HFFc6 (cell line): Measurements from ENCODE around the gene USB1. TPM values are rescaled to one million over a fixed set of nuclear protein-coding genes. Genes with fewer than 3 reads are reported as not detected.

Source experiments
- DNase-seq: peaks from one replicate; pipeline ENCODE4 v3.0.0-alpha.2; 2018
- H3K27ac Mint-ChIP-seq: 2 replicates; pipeline ENCODE4 v1.8.0; 2020; ENCODE audit warnings: mild to moderate bottlenecking, mixed read lengths
- H3K27me3 Mint-ChIP-seq: 2 replicates; pipeline ENCODE4 v1.8.0; 2021; ENCODE audit warnings: mild to moderate bottlenecking, moderate library complexity, mixed read lengths; ENCODE audit not compliant: insufficient read depth
- H3K36me3 Mint-ChIP-seq: 2 replicates; pipeline ENCODE4 v1.8.0; 2021; ENCODE audit warnings: low read depth, mixed read lengths
- H3K4me1 Mint-ChIP-seq: 2 replicates; pipeline ENCODE4 v1.8.0; 2020; ENCODE audit warnings: low read depth, mixed read lengths
- H3K4me3 Mint-ChIP-seq: 2 replicates; pipeline ENCODE4 v1.8.0; 2020; ENCODE audit warnings: mild to moderate bottlenecking, moderate library complexity, mixed read lengths
- H3K9me3 Mint-ChIP-seq: 2 replicates; pipeline ENCODE4 v1.8.0; 2020; ENCODE audit warnings: mild to moderate bottlenecking, mixed read lengths
- CTCF ChIP-seq: fragments of 200-600 bp; sonication (generic); IDR thresholded peaks from 2 replicates; pipeline ENCODE4 v1.5.0; 2021; ENCODE audit warnings: antibody characterized with exemption, mild to moderate bottlenecking
- total RNA-seq, 6 experiments: library from RNA; stranded (reverse); fragmentation: NEBNext Ultra II Directional; extraction: Animal tissue kit (Norgen Biotek cat#: 25700); gene quantifications; 2 replicates in 1 of 6; 3 replicates in 5 of 6; pipeline ENCODE4 v1.2.3, GENCODE V29; 2021

Gene USB1
- total RNA-seq, 6 experiments from 2014 or later: 62.9 to 88.3 (median 76.3) TPM

- no peaks in the 10 kb centered on the region for H3K9me3 Mint-ChIP-seq
- H3K27ac Mint-ChIP-seq: peak overlapping the region; percentile 33; the same call in 1 of the 2 replicates
- peak overlapping the region; percentile 60 for H3K4me3 Mint-ChIP-seq
- peak; percentile 67 for DNase-seq
- peaks cover 5% of the 10 kb centered on the region for H3K27me3 Mint-ChIP-seq
- no peak for TF ChIP-seq CTCF
- no peaks in the 10 kb centered on the region for H3K36me3 Mint-ChIP-seq
- H3K4me1 Mint-ChIP-seq: peaks cover 24% of the 10 kb centered on the region
These were observed 20.7 kb downstream of the USB1 start for GRCh38 chr16:58021661-58022551.

- Mint-ChIP-seq H3K27ac (peak overlapping the region; percentile 23; the same call in 1 of the 2 replicates), H3K4me1 (peaks cover 24% of the 10 kb centered on the region), H3K27me3 (peaks cover 5% of the 10 kb centered on the region), H3K36me3 (no peaks in the 10 kb centered on the region), H3K4me3 (peak overlapping the region; percentile 60), H3K9me3 (no peaks in the 10 kb centered on the region)
- TF ChIP-seq CTCF: no peak
- peak; percentile 62 for DNase-seq
These were observed 21.6 kb downstream of the USB1 start for GRCh38 chr16:58022601-58023371.

GRCh38 chr16:58024486-58025350 lies 23.5 kb downstream of the USB1 start:
- Mint-ChIP-seq H3K4me1 (peaks cover 24% of the 10 kb centered on the region), H3K9me3 (no peaks in the 10 kb centered on the region), H3K4me3 (peak overlapping the region; percentile 72), H3K27me3 (peaks cover 16% of the 10 kb centered on the region), H3K27ac (no peak overlapping the region), H3K36me3 (no peaks in the 10 kb centered on the region)
- TF ChIP-seq CTCF: no peak
- DNase-seq: no peak

- Mint-ChIP-seq H3K27ac (no peak within 1 kb of the TSS), H3K9me3 (no peaks in the 10 kb centered on the region), H3K36me3 (no peaks in the 10 kb centered on the region), H3K27me3 (peaks cover 17% of the 10 kb centered on the region), H3K4me1 (peaks cover 24% of the 10 kb centered on the region), H3K4me3 (peak within 1 kb of the TSS; percentile 72)
- DNase-seq: no peak
- no peak for TF ChIP-seq CTCF
These were observed 24.3 kb downstream of the USB1 start, which contains the start of gene MMP15 for GRCh38 chr16:58025351-58026138. MMP15 (plus strand) TSS chr16:58025754; CDS start chr16:58026351, 597 bp downstream.
